Lower lobe of right lung (tissue), 2 donors: ENCODE data around the gene COX7A2L. TPM values are rescaled to one million over a fixed set of nuclear protein-coding genes. Genes with fewer than 3 reads are reported as not detected.
"Not testable (repeated sequence)": the region's sequence is repeated elsewhere in the genome, so short reads cannot be mapped to it uniquely, and the experiment has no call there.

Source experiments
- ATAC-seq, 2 donors: fragments of 200-7000 bp; cut with Tn5 transposase; one replicate each; pipeline ENCODE4 v1.9.1; 2020 to 2022; ENCODE audit warnings: mild to moderate bottlenecking in 2 of 2, moderate library complexity in 2 of 2
- DNase-seq: peaks from one replicate; pipeline ENCODE4 v3.0.0-alpha.2; 2020
- H3K27ac ChIP-seq: fragments of 200-600 bp; one replicate; pipeline ENCODE4 v1.8.0; 2022
- H3K27me3 ChIP-seq: fragments of 200-600 bp; one replicate; pipeline ENCODE4 v1.8.0; 2022; ENCODE audit warnings: low read depth
- H3K36me3 ChIP-seq: fragments of 200-600 bp; one replicate; pipeline ENCODE4 v1.8.0; 2022; ENCODE audit warnings: mild to moderate bottlenecking
- H3K4me1 ChIP-seq: fragments of 200-600 bp; one replicate; pipeline ENCODE4 v1.8.0; 2022
- H3K4me3 ChIP-seq: fragments of 200-600 bp; one replicate; pipeline ENCODE4 v1.8.0; 2022; ENCODE audit warnings: mild to moderate bottlenecking
- H3K9me3 ChIP-seq: fragments of 200-600 bp; one replicate; pipeline ENCODE4 v1.8.0; 2022
- CTCF ChIP-seq: fragments of 200-600 bp; IDR thresholded peaks from one replicate; pipeline ENCODE4 v1.8.0; 2022; ENCODE audit warnings: antibody characterized with exemption, mild to moderate bottlenecking
- intact Hi-C: fragments of 100-400 bp; cut with DNase I; formaldehyde crosslinking; loops from one replicate; pipeline ENCODE4 v1.11.0; 2022
- total RNA-seq: library from RNA; stranded (reverse); fragmentation: NEBNext Ultra II Directional; extraction: Animal tissue kit (Norgen Biotek cat#: 25700); gene quantifications from one replicate; pipeline ENCODE4 v1.2.1, GENCODE V29; 2021
- donor health status: DM: no; HTN: yes; CAD: no; lungs with severe emphysema.

COX7A2L gene
- total RNA-seq, 1 donor from 2014 or later = 89.4 TPM

- ATAC-seq (no peak), DNase-seq (no peak)
- no peak for TF ChIP-seq CTCF
- intact Hi-C loops = no loop called here
- Histone ChIP-seq H3K36me3 (peaks cover 34% of the 10 kb centered on the region), H3K27ac (no peak overlapping the region), H3K9me3 (no peaks in the 10 kb centered on the region), H3K4me1 (peaks cover 11% of the 10 kb centered on the region), H3K4me3 (no peak overlapping the region), H3K27me3 (no peaks in the 10 kb centered on the region)
These were observed 7.1 kb downstream of the COX7A2L start for GRCh38 chr2:42353792-42354429.

DNA sequence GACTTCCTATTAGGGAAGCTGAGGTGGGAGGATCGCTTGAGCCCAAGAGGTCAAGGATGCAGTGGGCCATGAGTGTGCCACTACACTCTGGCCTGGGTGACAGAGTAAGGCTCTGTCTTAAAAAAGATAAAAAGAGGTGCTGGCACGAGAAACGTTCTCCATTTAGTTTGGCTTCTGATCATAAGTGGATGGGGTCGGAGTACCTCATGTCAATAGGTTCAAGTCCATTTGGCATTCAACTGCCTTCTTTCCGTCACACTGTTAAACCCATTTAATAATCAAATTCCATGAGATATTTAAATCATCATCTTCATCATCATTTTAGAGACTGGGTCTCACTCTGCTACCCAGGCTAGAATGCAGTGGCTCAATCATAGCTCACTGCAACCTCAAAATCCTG is 9.2 kb downstream of the COX7A2L start:
- no peak for ATAC-seq
- H3K27me3 ChIP-seq = no peaks in the 10 kb centered on the region
- no peak for DNase-seq
- intact Hi-C loops = no loop called here
- H3K27ac ChIP-seq = no peak overlapping the region
- H3K9me3 ChIP-seq = no peaks in the 10 kb centered on the region
- H3K4me1 ChIP-seq = peaks cover 8% of the 10 kb centered on the region
- TF ChIP-seq CTCF = no peak
- no peak overlapping the region for H3K4me3 ChIP-seq
- peaks cover 37% of the 10 kb centered on the region for H3K36me3 ChIP-seq

DNA sequence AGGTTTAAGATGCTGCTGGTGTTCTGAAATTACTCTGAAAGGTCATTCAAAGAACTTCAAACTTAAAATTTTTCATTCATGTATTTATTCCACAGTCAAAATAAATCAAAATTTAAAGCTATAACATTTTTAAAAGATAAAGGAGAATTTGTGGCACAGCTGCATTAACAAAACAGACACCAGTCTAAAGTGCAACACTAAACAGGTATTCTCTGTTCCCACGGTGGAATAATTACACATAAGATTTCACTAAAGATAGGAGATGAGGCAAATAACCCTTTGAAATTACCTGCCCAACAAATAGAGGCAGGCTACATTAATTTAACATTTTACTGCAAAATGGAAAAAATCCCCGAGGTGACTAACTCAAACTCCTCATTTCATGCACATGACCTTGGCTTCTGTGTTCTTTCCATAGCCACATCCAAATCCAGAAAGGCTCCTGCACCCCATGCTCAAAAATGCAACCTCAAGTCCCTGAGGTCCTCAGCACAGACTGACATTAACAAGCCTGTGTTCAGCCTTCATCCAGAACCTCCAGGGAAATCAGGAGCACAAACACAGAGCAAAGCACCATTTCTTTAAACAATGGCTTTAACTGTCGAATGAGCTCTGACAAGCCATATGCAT is 10.5 kb downstream of the COX7A2L start:
- Histone ChIP-seq H3K27ac (no peak overlapping the region), H3K4me3 (no peak overlapping the region), H3K9me3 (no peaks in the 10 kb centered on the region), H3K36me3 (peaks cover 47% of the 10 kb centered on the region), H3K4me1 (peaks cover 8% of the 10 kb centered on the region), H3K27me3 (no peaks in the 10 kb centered on the region)
- intact Hi-C loops = no loop called here
- no peak for TF ChIP-seq CTCF
- DNase-seq = no peak
- no peak for ATAC-seq

- Histone ChIP-seq H3K27me3 (no peaks in the 10 kb centered on the region), H3K4me3 (no peak overlapping the region), H3K9me3 (no peaks in the 10 kb centered on the region), H3K36me3 (peaks cover 64% of the 10 kb centered on the region), H3K4me1 (no peaks in the 10 kb centered on the region), H3K27ac (no peak overlapping the region)
- intact Hi-C loops = no loop called here
- TF ChIP-seq CTCF = no peak
- DNase-seq (no peak), ATAC-seq (no peak)
These were observed 12.8 kb downstream of the COX7A2L start for GRCh38 chr2:42348113-42348805.

GRCh38 chr2:42347518-42347917 is 13.5 kb downstream of the COX7A2L start:
- H3K36me3 ChIP-seq = peaks cover 58% of the 10 kb centered on the region
- DNase-seq, intact Hi-C loops, H3K9me3 ChIP-seq, H3K27ac ChIP-seq, H3K27me3 ChIP-seq, H3K4me3 ChIP-seq, H3K4me1 ChIP-seq, ATAC-seq: not testable (repeated sequence)

DNA sequence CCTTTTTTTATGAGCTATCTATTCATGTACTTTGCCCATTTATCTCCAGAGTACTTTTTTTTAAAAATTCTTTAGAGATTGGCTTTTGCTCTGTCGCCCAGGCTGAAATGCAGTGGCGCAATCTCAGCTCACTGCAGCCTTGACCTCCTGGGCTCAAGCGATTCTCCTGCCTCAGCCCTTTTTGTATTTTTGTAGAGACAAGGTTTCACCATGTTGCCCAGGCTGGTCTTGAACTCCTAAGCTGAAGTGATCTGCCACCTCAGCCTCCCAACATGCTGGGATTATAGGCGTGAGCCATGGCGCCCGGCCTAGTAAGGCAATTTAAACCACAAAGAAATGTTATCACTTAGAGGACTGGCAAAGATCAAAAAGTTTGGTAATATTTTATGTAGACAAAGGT is 14.2 kb downstream of the COX7A2L start:
- H3K9me3 ChIP-seq, H3K27ac ChIP-seq, ATAC-seq, H3K4me3 ChIP-seq, DNase-seq, intact Hi-C loops, H3K27me3 ChIP-seq: not testable (repeated sequence)
- Histone ChIP-seq H3K4me1 (peaks cover 12% of the 10 kb centered on the region), H3K36me3 (peaks cover 51% of the 10 kb centered on the region)
